Superior temporal gyrus (tissue), 1 donor: ENCODE measurements around the gene IL9R.
"Not testable (repeated sequence)": the region's sequence is repeated elsewhere in the genome, so short reads cannot be mapped to it uniquely, and the experiment has no call there.

Source experiments
- DNase-seq: peaks from one replicate; pipeline ENCODE4 v3.0.0-alpha.2; 2016; ENCODE audit errors: extremely low spot score

IL9R gene

GRCh38 chrX:155997436-155997835 lies at the start of gene IL9R:
TSS of gene IL9R (plus strand) at chrX:155997696. CDS start at chrX:155997760, 64 bp downstream.
- no peak for DNase-seq

GRCh38 chrX:155949098-155949497 lies 48.4 kb upstream of the IL9R start:
- DNase-seq = no peak

- no peak for DNase-seq
Measured at GRCh38 chrX:155951237-155951789, 46.2 kb upstream of the IL9R start.

DNA sequence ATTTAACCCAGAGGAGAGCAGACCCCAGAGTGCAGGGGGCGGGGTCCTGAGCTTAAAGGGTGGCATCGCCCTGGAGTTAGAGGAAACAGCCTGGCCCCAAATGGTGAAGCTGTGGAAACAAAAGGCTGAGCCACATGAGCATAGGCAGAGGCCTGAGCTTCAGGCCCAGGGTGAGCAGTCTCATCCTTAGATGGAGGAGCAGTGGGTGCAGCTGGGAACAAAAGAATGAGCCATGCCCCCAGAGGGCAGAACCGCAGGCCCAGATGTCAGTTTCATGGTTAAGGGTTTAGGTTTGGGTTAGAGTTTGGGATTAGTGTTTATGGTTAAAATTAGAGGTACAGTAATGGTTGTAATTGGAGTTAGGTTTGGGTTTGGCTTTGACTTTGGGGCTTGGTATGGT lies 44.4 kb upstream of the IL9R start:
- no peak for DNase-seq

GRCh38 chrX:155954793-155955192 lies 42.7 kb upstream of the IL9R start:
- DNase-seq = no peak

GRCh38 chrX:155956099-155956498 lies 41.4 kb upstream of the IL9R start:
- DNase-seq = no peak

GRCh38 chrX:155956649-155957048 lies 40.8 kb upstream of the IL9R start:
- DNase-seq = no peak

DNA sequence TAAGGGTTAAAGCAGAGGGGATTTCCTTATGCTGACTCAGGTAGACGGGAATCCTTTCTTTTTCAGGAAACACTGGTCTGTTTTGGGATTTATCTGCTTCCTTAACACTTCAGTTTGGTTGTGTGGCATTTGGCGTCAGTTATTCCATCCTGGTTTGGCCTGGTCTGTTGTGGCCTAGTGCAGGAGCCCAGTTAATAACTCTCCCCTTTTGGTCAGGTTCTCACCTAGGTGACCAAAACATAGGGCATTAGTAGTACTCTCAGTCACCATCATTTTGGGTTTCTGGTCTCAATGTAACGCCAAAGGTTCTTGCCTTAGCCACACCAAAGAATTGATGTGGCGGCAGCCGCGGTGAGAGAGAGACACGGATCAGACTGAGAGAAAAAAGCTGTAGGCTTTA lies 39.7 kb upstream of the IL9R start:
- DNase-seq = no peak

DNA sequence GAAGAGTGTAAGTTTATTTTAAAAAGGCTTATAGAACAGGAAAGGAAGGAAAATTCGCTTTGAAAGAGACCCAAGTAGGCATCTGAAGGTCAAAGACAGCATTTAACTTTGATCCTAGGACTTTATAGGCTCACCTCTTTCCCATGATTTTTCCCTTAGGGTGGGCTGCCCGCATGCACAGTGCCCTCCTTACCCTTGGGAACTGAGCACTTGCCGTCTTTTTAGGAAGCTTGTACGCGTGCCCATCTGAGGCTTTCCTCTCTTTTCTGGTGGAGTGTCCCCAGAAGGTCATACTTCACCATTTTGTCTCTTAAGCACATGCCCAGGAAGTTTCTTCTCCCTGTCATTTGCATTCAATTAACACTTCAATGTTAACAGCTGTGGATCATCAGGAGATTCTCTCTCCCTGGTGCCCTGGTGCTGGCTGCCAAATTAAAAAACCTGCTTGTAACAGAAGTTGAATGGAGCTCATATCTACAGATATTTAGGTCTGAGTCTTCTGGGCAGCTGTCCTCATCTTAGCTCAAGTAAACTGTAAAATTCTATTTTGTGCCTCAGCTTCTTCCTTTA lies 38.4 kb upstream of the IL9R start:
- no peak for DNase-seq

- no peak for DNase-seq
Measured at GRCh38 chrX:155962906-155963305, 34.6 kb upstream of the IL9R start.

DNA sequence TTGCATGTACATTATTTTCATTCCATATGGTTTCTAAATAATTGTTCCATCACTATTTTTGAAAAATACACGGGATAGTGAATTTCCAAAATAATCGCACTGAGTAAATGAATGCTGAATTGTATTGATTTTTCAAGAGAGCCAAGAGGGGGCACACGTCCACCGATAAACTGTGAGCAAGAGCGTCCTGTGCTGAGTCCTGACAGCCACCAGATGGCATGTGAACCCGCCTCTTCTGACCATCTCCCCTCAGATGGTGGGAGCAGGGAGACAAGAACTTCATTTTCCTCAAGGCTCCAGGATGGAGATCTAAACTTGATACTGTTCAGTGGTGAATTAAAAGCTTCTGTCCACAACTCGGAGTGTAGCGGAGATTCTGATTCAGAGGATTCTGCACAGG lies 30.6 kb upstream of the IL9R start:
- DNase-seq = no peak

GRCh38 chrX:155967653-155968325 lies 29.7 kb upstream of the IL9R start:
- DNase-seq = no peak

- DNase-seq = no peak
Measured at GRCh38 chrX:155968326-155968661, 29.2 kb upstream of the IL9R start.

GRCh38 chrX:155968791-155969190 lies 28.7 kb upstream of the IL9R start:
- no peak for DNase-seq

DNA sequence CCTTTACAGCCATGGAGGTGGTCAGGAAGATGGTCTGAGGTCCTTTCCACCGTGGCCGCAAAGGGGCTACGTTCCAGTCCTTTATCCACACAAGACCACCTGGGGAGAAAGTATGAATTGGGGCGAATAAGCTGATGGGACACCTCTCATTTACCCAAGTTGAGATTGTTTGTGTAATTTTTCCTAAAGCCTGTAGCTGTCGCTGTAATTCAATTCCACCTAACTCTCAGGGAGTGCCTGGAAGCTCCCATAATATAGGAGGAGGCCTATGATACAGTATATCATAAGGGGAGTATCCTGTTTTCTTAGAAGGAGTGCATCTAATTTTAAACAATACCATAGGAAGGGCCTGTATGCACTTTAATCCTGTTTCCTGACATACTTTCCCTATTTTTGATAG lies 25.8 kb upstream of the IL9R start:
- not testable (repeated sequence) for DNase-seq

GRCh38 chrX:155972241-155972640 lies 25.3 kb upstream of the IL9R start:
- not testable (repeated sequence) for DNase-seq

- no peak for DNase-seq
Measured at GRCh38 chrX:155983326-155983725, 14.2 kb upstream of the IL9R start.

- DNase-seq = no peak
Measured at GRCh38 chrX:155985208-155985607, 12.3 kb upstream of the IL9R start.

DNA sequence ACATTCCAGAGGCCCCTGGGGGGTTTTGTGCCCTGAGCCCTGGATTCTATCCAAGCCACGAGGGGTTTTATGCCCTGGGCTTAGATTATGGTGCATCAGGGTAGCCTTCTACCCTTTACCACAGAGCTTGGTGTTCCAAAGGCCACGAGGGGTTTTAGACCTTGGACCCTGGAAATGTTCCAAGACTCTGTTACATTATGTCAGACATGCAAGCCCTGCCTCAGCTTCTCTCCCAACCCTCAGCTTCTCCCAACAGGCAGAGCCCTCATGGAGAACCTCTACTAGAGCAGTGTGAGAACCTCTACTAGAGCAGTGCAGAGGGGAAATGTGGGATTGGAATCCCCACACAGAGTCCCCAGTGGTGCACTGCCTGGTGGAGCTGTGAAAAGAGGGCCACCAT lies 10.5 kb upstream of the IL9R start:
- DNase-seq = not testable (repeated sequence)

GRCh38 chrX:155988859-155989258 lies 8.6 kb upstream of the IL9R start:
- DNase-seq = no peak

DNA sequence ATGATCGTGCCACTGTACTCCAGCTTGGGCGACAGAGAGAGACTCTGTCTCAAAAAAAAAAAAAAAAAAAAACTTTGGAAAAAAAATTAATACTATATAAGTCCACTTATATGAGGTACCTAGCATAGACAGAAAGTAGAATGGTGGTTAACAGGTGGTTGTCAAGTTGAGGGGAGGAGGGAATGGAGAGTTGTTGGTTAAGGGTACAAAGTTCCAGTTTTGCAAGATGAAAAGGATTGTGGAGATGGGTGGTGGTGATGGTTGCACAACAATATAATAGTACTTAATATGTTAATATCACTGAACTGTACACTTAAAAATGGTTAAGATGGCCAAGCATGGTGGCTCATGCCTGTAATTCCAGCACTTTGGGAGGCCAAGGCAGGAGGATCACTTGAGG lies 4.1 kb upstream of the IL9R start:
- DNase-seq = no peak

DNA sequence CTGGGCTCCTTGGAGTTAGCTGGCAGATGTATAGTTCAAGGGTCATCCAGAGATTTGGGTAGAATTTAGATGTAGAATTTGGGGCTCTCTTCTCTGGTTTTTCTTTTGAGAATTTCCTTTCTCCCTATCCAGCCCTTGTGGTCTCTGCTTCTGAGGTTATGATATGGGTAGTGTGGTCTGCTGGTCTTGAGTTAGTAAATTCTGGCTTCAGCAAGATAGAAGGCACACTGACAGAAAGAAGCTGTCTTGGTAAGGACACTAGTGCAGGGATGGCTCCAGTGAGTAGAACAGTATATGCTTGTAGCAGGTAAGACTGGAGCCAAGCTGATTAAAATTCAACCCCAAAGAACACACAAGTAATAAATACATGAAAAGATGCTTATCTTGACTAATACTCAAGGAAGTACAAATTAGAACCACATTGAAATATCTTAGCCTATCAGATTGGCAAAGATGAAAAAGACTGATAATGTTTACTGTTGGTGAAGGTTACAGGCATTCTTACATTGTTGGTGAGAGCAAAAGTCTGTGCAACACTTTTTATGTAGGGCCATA lies 2.1 kb upstream of the IL9R start:
- no peak for DNase-seq

DNA sequence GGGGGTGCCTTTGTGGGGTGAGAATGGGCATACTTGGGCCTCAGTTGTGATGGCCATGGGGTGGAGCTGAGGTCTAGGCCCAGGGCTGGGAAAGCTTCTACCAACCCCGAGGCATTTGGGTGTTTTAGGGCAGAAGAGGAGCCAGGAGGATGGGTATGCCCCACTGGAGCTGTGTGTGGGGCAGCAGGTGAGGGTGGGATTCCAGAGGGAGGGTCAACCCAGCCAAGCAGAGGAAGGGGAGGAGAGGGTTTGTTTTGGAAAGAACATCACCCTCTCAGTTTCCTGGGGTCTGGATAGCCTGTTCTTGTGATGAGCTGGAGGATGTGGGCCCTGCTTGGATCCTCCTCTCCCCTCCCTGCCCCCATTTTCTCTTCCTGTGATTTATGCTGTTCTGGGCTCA lies 620 bp downstream of the IL9R start:
- no peak for DNase-seq
